Endodermal cell (in vitro differentiated cells): ENCODE measurements around the gene SMYD1. TPM values are rescaled to one million over a fixed set of nuclear protein-coding genes. Genes with fewer than 3 reads are reported as not detected.

Experiments used
- DNase-seq: peaks from one replicate; pipeline ENCODE4 v3.0.0-alpha.2; 2017
- H3K27ac ChIP-seq: 2 replicates; pipeline ENCODE4 v1.5.1; 2013; ENCODE audit warnings: mild to moderate bottlenecking, low read depth, low read length, moderate library complexity
- H3K27me3 ChIP-seq: 2 replicates; pipeline ENCODE4 v1.6.1; 2013; ENCODE audit warnings: mild to moderate bottlenecking, low read length, moderate library complexity; ENCODE audit not compliant: insufficient read depth, control insufficient read depth, poor library complexity, severe bottlenecking
- H3K36me3 ChIP-seq: 2 replicates; pipeline ENCODE4 v1.7.0; 2013; ENCODE audit warnings: mild to moderate bottlenecking, low read length, moderate library complexity; ENCODE audit not compliant: control insufficient read depth, insufficient read depth
- H3K4me1 ChIP-seq: one replicate; pipeline ENCODE4 v1.7.0; 2013; ENCODE audit warnings: low read length; ENCODE audit not compliant: control insufficient read depth, insufficient read depth
- H3K4me3 ChIP-seq: 2 replicates; pipeline ENCODE4 v1.5.1; 2013; ENCODE audit warnings: mild to moderate bottlenecking, low read length, moderate library complexity
- H3K9ac ChIP-seq: 2 replicates; pipeline ENCODE4 v1.6.1; 2013; ENCODE audit warnings: mild to moderate bottlenecking, low read length, moderate library complexity; ENCODE audit not compliant: poor library complexity, severe bottlenecking; ENCODE audit errors: extremely low read depth
- H3K9me3 ChIP-seq: 2 replicates; pipeline ENCODE4 v1.6.1; 2013; ENCODE audit warnings: mild to moderate bottlenecking, low read length, moderate library complexity; ENCODE audit not compliant: control insufficient read depth
- H3K27ac Mint-ChIP-seq: 2 replicates; pipeline ENCODE4 v1.8.0; 2020; ENCODE audit warnings: mixed read lengths
- H3K27me3 Mint-ChIP-seq: 2 replicates; pipeline ENCODE4 v1.8.0; 2021; ENCODE audit warnings: mild to moderate bottlenecking, mixed read lengths; ENCODE audit not compliant: insufficient read depth
- H3K36me3 Mint-ChIP-seq: 2 replicates; pipeline ENCODE4 v1.8.0; 2020; ENCODE audit warnings: low read depth, mixed read lengths
- H3K4me1 Mint-ChIP-seq: 2 replicates; pipeline ENCODE4 v1.8.0; 2020; ENCODE audit warnings: mixed read lengths
- H3K4me3 Mint-ChIP-seq: 2 replicates; pipeline ENCODE4 v1.8.0; 2020; ENCODE audit warnings: mild to moderate bottlenecking, moderate library complexity, mixed read lengths
- H3K9me3 Mint-ChIP-seq: 2 replicates; pipeline ENCODE4 v1.8.0; 2020; ENCODE audit warnings: mild to moderate bottlenecking, mixed read lengths
- WGBS, 2 experiments: methylation state at CpG; one replicate each; pipeline versions ENCODE4 v1.1.5 to v1.1.7; 2013; ENCODE audit warnings: missing lambda C conversion rate in 2 of 2, mixed read lengths in 1 of 2; ENCODE audit not compliant: insufficient coverage in 1 of 2, insufficient read length in 1 of 2; 5-methylcytosine and 5-hydroxymethylcytosine counted together
- total RNA-seq, 2 donors: library from RNA; stranded (reverse); fragmentation: NEBNext Ultra II Directional in 1 of 2; extraction: Animal tissue kit (Norgen Biotek cat#: 25700) in 1 of 2; gene quantifications; 2 replicates in 1 of 2; 3 replicates in 1 of 2; pipeline ENCODE4 v1.2.1, GENCODE V29; 2021
- TF ChIP-seq, protein P1 (sequence below): fragments of 200-600 bp; sonication (generic); conservative IDR thresholded peaks from 2 replicates; pipeline ENCODE4 v1.5.0; 2021; ENCODE audit warnings: antibody characterized with exemption, mild to moderate bottlenecking

SMYD1 gene
- total RNA-seq, 2 donors from 2014 or later: not detected

DNA sequence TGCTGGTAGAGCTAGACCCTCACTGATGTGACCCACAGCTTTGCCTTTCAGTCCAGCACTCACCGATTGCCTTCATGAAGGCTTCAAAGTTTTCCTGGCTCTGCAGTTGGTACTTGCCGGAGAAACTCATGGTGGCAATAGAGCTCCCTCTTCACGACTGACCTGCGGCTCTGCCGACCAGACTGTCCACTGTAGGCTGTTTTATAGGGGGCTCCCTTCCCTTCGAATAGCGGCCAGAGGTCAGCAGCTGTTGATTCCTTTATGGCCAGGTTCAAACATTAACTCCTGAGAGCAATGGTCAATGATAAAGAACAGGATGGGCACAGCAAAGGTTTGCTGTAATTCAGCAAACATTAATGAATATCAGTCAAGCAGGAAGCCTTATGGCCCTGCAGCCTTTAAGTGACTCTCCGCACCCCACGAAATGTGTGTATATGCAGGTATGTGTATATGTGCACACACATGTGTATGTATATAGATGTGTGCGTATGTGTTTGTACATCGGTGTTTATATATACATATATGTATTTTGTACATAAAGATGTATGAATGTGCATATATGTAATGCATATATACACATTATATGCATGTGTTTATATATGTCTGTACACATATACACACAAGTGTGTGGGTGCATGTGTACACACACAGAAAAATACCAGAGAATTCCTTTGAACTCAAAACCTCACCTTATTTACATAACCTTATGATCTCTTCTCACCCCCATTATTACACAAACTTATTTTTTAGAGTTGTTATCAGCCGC, 60.4 kb downstream of the SMYD1 start, which contains the start of gene FABP1:
Gene FABP1, minus strand, starts transcription at position 175 of the 766 bp plus-strand sequence. Its CDS starts 45 bp downstream, at position 130.
- Mint-ChIP-seq H3K36me3 (no peaks in the 10 kb centered on the region), H3K27ac (no peak within 1 kb of the TSS), H3K27me3 (peaks cover 17% of the 10 kb centered on the region), H3K4me1 (no peaks in the 10 kb centered on the region), H3K9me3 (no peaks in the 10 kb centered on the region), H3K4me3 (no peak within 1 kb of the TSS)
- Histone ChIP-seq H3K27ac (no peak within 1 kb of the TSS), H3K9ac (no peak within 1 kb of the TSS), H3K9me3 (no peaks in the 10 kb centered on the region), H3K4me1 (no peaks in the 10 kb centered on the region), H3K4me3 (no peak within 1 kb of the TSS), H3K27me3 (peaks cover 52% of the 10 kb centered on the region), H3K36me3 (no peaks in the 10 kb centered on the region)
- DNase-seq: no peak
- WGBS, 2 experiments: 90 to 91% methylated on average over 7 to 11 of the region's 12 CpGs
- TF ChIP-seq, protein P1, sequence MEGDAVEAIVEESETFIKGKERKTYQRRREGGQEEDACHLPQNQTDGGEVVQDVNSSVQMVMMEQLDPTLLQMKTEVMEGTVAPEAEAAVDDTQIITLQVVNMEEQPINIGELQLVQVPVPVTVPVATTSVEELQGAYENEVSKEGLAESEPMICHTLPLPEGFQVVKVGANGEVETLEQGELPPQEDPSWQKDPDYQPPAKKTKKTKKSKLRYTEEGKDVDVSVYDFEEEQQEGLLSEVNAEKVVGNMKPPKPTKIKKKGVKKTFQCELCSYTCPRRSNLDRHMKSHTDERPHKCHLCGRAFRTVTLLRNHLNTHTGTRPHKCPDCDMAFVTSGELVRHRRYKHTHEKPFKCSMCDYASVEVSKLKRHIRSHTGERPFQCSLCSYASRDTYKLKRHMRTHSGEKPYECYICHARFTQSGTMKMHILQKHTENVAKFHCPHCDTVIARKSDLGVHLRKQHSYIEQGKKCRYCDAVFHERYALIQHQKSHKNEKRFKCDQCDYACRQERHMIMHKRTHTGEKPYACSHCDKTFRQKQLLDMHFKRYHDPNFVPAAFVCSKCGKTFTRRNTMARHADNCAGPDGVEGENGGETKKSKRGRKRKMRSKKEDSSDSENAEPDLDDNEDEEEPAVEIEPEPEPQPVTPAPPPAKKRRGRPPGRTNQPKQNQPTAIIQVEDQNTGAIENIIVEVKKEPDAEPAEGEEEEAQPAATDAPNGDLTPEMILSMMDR: no peak

DNA sequence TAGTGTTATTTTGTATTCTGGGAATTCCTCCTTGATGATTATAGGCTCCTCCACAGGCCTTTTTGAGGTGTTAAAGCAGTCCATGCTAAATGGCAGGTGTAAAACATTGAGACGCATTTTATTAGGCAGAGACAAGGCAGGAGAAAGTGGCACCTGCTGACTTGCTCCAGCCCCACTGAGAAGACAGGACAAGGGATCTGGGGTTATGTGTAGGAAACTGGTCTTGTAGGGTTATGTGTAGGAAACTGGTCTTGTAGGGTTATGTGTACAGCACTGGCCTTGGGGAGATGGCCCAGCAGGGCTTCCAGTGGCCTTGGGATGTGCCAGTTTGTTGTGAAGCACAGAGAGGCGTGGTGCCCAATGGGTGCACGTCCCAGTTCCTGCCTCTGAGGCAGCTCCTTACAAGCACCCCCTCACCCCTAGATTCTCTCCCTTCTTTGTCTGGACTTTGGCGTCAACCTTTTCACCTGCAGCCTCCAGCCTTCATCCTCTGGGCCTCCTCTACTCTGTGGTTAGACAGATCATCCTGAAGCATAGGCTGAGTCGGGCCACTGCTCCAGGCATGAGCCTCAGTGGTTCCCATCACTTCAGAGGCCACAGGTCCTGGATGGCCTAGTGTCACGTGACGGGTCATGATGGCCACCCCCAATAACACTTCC, 61.2 kb downstream of the SMYD1 start:
- Mint-ChIP-seq H3K27me3 (peaks cover 17% of the 10 kb centered on the region), H3K27ac (no peak overlapping the region), H3K36me3 (no peaks in the 10 kb centered on the region), H3K4me1 (no peaks in the 10 kb centered on the region), H3K4me3 (no peak overlapping the region), H3K9me3 (no peaks in the 10 kb centered on the region)
- H3K27me3 ChIP-seq: peaks cover 46% of the 10 kb centered on the region
- WGBS, 2 experiments: 89 to 100% methylated on average over 4 to 7 of the region's 7 CpGs
- no peaks in the 10 kb centered on the region for H3K4me1 ChIP-seq
- H3K27ac ChIP-seq: no peak overlapping the region
- H3K9me3 ChIP-seq: no peaks in the 10 kb centered on the region
- H3K36me3 ChIP-seq: no peaks in the 10 kb centered on the region
- DNase-seq: no peak
- no peak overlapping the region for H3K9ac ChIP-seq
- no peak overlapping the region for H3K4me3 ChIP-seq
- TF ChIP-seq, protein P1: no peak

DNA sequence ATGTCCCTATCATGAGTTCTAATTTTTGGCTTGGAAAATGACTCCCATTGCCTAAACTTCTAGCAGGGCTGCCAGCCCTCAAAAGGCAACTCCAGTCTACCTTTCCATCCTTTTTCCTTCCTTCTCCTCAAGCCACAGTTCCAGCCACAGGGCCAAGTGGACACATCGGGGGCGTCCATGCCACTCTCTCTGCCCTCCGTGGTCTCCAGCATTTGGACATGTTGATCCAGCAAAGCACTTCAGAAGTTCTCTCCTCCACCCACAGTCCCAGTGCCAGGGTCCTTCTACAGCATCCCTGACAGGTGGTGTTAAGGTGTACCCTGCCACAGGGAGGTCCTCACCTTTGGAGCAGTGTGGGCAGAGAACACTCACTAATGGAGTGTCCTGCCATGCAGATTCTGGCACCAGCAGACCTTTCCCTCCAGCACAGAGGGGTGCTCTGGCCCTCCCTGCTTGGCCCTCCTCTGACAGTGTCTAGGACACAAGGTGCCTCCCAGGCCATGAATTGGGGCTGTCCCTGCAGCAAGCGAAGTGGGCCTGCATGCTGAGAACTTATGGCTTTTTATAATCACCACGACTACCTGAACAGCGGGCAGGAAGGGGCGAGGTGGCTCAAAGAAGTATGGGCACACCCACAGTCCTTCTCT, 61.8 kb downstream of the SMYD1 start:
- Histone ChIP-seq H3K27me3 (peaks cover 39% of the 10 kb centered on the region), H3K27ac (no peak overlapping the region), H3K9me3 (no peaks in the 10 kb centered on the region), H3K4me3 (no peak overlapping the region), H3K4me1 (no peaks in the 10 kb centered on the region), H3K36me3 (no peaks in the 10 kb centered on the region), H3K9ac (no peak overlapping the region)
- no peaks in the 10 kb centered on the region for H3K36me3 Mint-ChIP-seq
- no peaks in the 10 kb centered on the region for H3K4me1 Mint-ChIP-seq
- H3K27ac Mint-ChIP-seq: no peak overlapping the region
- H3K9me3 Mint-ChIP-seq: no peaks in the 10 kb centered on the region
- TF ChIP-seq, protein P1: no peak
- H3K27me3 Mint-ChIP-seq: peaks cover 17% of the 10 kb centered on the region
- H3K4me3 Mint-ChIP-seq: no peak overlapping the region
- no peak for DNase-seq
- 93% methylated on average over 3 to 7 of the region's 7 CpGs for WGBS, 2 experiments
